WTC11 (cell line): Measurements from ENCODE around the gene LSM3. TPM values are rescaled to one million over a fixed set of nuclear protein-coding genes. Genes with fewer than 3 reads are reported as not detected.

Source experiments
- ATAC-seq: fragments of 200-7000 bp; cut with Tn5 transposase; 2 replicates; pipeline ENCODE4 v1.10.0; 2021; ENCODE audit warnings: mild to moderate bottlenecking, moderate library complexity
- CTCF ChIA-PET: fragments of 300-600 bp; sonication (Branson Sonifier 250); formaldehyde crosslinking; loops from one replicate; lab custom pipeline; 2021; ENCODE audit warnings: antibody characterized with exemption; lab: Charles Lee
- POLR2A ChIA-PET: fragments of 350-600 bp; sonication (Branson Sonifier 250); formaldehyde crosslinking; loops from one replicate; lab custom pipeline; 2021; ENCODE audit warnings: antibody characterized with exemption; lab: Charles Lee
- DNase-seq: peaks from one replicate; pipeline ENCODE4 v3.0.0; 2021; ENCODE audit warnings: low spot score
- H3K27ac Mint-ChIP-seq: 2 replicates; pipeline ENCODE4 v1.8.0; 2021; ENCODE audit warnings: mixed read lengths
- H3K27me3 Mint-ChIP-seq: 2 replicates; pipeline ENCODE4 v1.8.0; 2021; ENCODE audit warnings: low read depth, mild to moderate bottlenecking, moderate library complexity, mixed read lengths
- H3K36me3 Mint-ChIP-seq: 2 replicates; pipeline ENCODE4 v1.8.0; 2021; ENCODE audit warnings: mixed read lengths
- H3K4me1 Mint-ChIP-seq: 2 replicates; pipeline ENCODE4 v1.8.0; 2022; ENCODE audit warnings: mixed read lengths
- H3K4me3 Mint-ChIP-seq: 2 replicates; pipeline ENCODE4 v1.8.0; 2021; ENCODE audit warnings: mild to moderate bottlenecking, moderate library complexity, mixed read lengths
- H3K9me3 Mint-ChIP-seq: 2 replicates; pipeline ENCODE4 v1.8.0; 2021; ENCODE audit warnings: mixed read lengths
- AFF4 ChIP-seq: sonication (generic); formaldehyde crosslinking; IDR thresholded peaks from 2 replicates; pipeline ENCODE4 v1.8.1; 2023; ENCODE audit warnings: mild to moderate bottlenecking, missing genetic modification reagents, borderline replicate concordance
- CREM ChIP-seq: sonication (generic); formaldehyde crosslinking; IDR thresholded peaks from 2 replicates; pipeline ENCODE4 v1.8.1; 2022; ENCODE audit warnings: mild to moderate bottlenecking, missing genetic modification reagents, moderate library complexity
- CTCF ChIP-seq: fragments of 200-600 bp; IDR thresholded peaks from 2 replicates; pipeline ENCODE4 v1.8.0; 2022; ENCODE audit warnings: antibody characterized with exemption
- ELF4 ChIP-seq: sonication (generic); formaldehyde crosslinking; IDR thresholded peaks from 2 replicates; pipeline ENCODE4 v1.8.1; 2022; ENCODE audit warnings: low read depth, mild to moderate bottlenecking, moderate library complexity, missing genetic modification reagents
- ESRRA ChIP-seq: sonication (generic); formaldehyde crosslinking; IDR thresholded peaks from 2 replicates; pipeline ENCODE4 v1.8.1; 2022; ENCODE audit warnings: mild to moderate bottlenecking, missing genetic modification reagents, borderline replicate concordance
- HMGA2 ChIP-seq: fragments of 250-450 bp; sonication (Bioruptor Pico); IDR thresholded peaks from 2 replicates; pipeline ENCODE4 v1.4.0; 2021; ENCODE audit warnings: mild to moderate bottlenecking, moderate library complexity
- HMGXB4 ChIP-seq: sonication (generic); formaldehyde crosslinking; IDR thresholded peaks from 2 replicates; pipeline ENCODE4 v1.8.1; 2023; ENCODE audit warnings: mild to moderate bottlenecking, moderate library complexity, missing genetic modification reagents
- IRF1 ChIP-seq: sonication (generic); formaldehyde crosslinking; IDR thresholded peaks from 2 replicates; pipeline ENCODE4 v1.8.0; 2023; ENCODE audit warnings: missing genetic modification reagents
- JUN ChIP-seq: sonication (generic); formaldehyde crosslinking; IDR thresholded peaks from 2 replicates; pipeline ENCODE4 v1.8.0; 2023; ENCODE audit warnings: mild to moderate bottlenecking, missing genetic modification reagents
- MAX ChIP-seq: sonication (generic); formaldehyde crosslinking; IDR thresholded peaks from 2 replicates; pipeline ENCODE4 v1.8.0; 2022; ENCODE audit warnings: mild to moderate bottlenecking, missing genetic modification reagents
- MLX ChIP-seq: sonication (generic); formaldehyde crosslinking; IDR thresholded peaks from 2 replicates; pipeline ENCODE4 v1.8.1; 2023; ENCODE audit warnings: mild to moderate bottlenecking, missing genetic modification reagents, moderate library complexity
- MYBL2 ChIP-seq: sonication (generic); formaldehyde crosslinking; IDR thresholded peaks from 2 replicates; pipeline ENCODE4 v1.8.1; 2023; ENCODE audit warnings: mild to moderate bottlenecking, moderate library complexity, missing genetic modification reagents
- PRRX2 ChIP-seq: fragments of 250-450 bp; sonication (Bioruptor Pico); IDR thresholded peaks from 2 replicates; pipeline ENCODE4 v1.8.0; 2021; ENCODE audit warnings: mild to moderate bottlenecking
- ZMAT4 ChIP-seq: fragments of 250-450 bp; sonication (Bioruptor Pico); IDR thresholded peaks from 2 replicates; pipeline ENCODE4 v1.9.0; 2021; ENCODE audit warnings: mild to moderate bottlenecking
- total RNA-seq: library from RNA; stranded (reverse); gene quantifications from 3 replicates; pipeline ENCODE4 v1.2.3, GENCODE V29; 2021

The LSM3 gene
- total RNA-seq, 1 experiment from 2014 or later = 21.4 TPM

- TF ChIP-seq CTCF (no peak), AFF4 (CRISPR knock-in tag) (no peak), HMGXB4 (CRISPR knock-in tag) (no peak)
- peaks cover 5% of the 10 kb centered on the region for H3K9me3 Mint-ChIP-seq
- DNase-seq = no peak
- H3K36me3 Mint-ChIP-seq = peaks cover 58% of the 10 kb centered on the region
- CTCF ChIA-PET = interaction anchor here (1.0 kb wide), 1 partner anchor 260 kb away, joined by 3 read pairs; no protein-coding TSS in a partner anchor
- no peaks in the 10 kb centered on the region for H3K27me3 Mint-ChIP-seq
- H3K4me1 Mint-ChIP-seq = no peaks in the 10 kb centered on the region; the same call in 1 of the 2 replicates
- POLR2A ChIA-PET = no interaction called here
- ATAC-seq = no peak
- no peak overlapping the region for H3K4me3 Mint-ChIP-seq
- peak overlapping the region; percentile 26; the same call in 1 of the 2 replicates for H3K27ac Mint-ChIP-seq
These were observed 22.4 kb upstream of the LSM3 start for GRCh38 chr3:14156201-14156600.

GRCh38 chr3:14156843-14157561 lies 21.6 kb upstream of the LSM3 start:
- POLR2A ChIA-PET = no interaction called here
- DNase-seq = no peak
- peaks cover 66% of the 10 kb centered on the region for H3K36me3 Mint-ChIP-seq
- H3K4me1 Mint-ChIP-seq = no peaks in the 10 kb centered on the region; the same call in 1 of the 2 replicates
- no peak for TF ChIP-seq ESRRA (CRISPR knock-in tag)
- TF ChIP-seq CREM (CRISPR knock-in tag) = no peak
- no peak for TF ChIP-seq HMGA2 (CRISPR knock-in tag)
- no peak for TF ChIP-seq MLX (CRISPR knock-in tag)
- no peak for TF ChIP-seq MAX (CRISPR knock-in tag)
- no peak for TF ChIP-seq IRF1 (CRISPR knock-in tag)
- TF ChIP-seq, all 79 proteins: peak for 0
- ATAC-seq = no peak
- Mint-ChIP-seq H3K4me3 (no peak overlapping the region), H3K27me3 (no peaks in the 10 kb centered on the region), H3K9me3 (peaks cover 13% of the 10 kb centered on the region), H3K27ac (no peak overlapping the region)
- CTCF ChIA-PET = interaction anchor here (1.3 kb wide), 1 partner anchor 46 kb away, joined by 4 read pairs; no protein-coding TSS in a partner anchor

GRCh38 chr3:14157951-14158350 lies 20.7 kb upstream of the LSM3 start:
- peaks cover 22% of the 10 kb centered on the region for H3K9me3 Mint-ChIP-seq
- ATAC-seq = no peak
- H3K4me3 Mint-ChIP-seq = no peak overlapping the region
- no peaks in the 10 kb centered on the region for H3K27me3 Mint-ChIP-seq
- no peaks in the 10 kb centered on the region; the same call in 1 of the 2 replicates for H3K4me1 Mint-ChIP-seq
- ChIA-PET POLR2A (no interaction called here), CTCF (interaction anchor here (1.3 kb wide), 1 partner anchor 45 kb away, joined by 4 read pairs; no protein-coding TSS in a partner anchor)
- H3K27ac Mint-ChIP-seq = peak overlapping the region; percentile 63; the same call in 1 of the 2 replicates
- no peak for DNase-seq
- peaks cover 73% of the 10 kb centered on the region for H3K36me3 Mint-ChIP-seq
- no peak for TF ChIP-seq ELF4 (CRISPR knock-in tag)
- TF ChIP-seq PRRX2 (CRISPR knock-in tag) = no peak
- no peak for TF ChIP-seq MYBL2
- no peak for TF ChIP-seq CREM (CRISPR knock-in tag)
- no peak for TF ChIP-seq ZMAT4 (CRISPR knock-in tag)
- TF ChIP-seq JUN (CRISPR knock-in tag) = no peak
- no peak for TF ChIP-seq AFF4 (CRISPR knock-in tag)
- no peak for TF ChIP-seq MLX (CRISPR knock-in tag)
